Adrenal gland (tissue), 5 donors: ENCODE data around the gene PIAS3.

ENCODE experiments used
- POLR2A ChIP-seq, 2 donors: fragments of 450-650 bp; IDR thresholded peaks; one replicate each; pipeline ENCODE4 v1.6.1; 2017; ENCODE audit warnings: antibody characterized with exemption in 2 of 2, mild to moderate bottlenecking in 2 of 2, moderate library complexity in 1 of 2
- TF ChIP-seq, protein P1 (sequence below), 6 experiments: fragments of 450-650 bp in 4 of 6; fragments of 200-600 bp in 2 of 6; sonication (generic) in 1 of 6; IDR thresholded peaks; 1 replicate in 5 of 6; 2 replicates in 1 of 6; pipeline versions ENCODE4 v1.5.1 to v1.8.0; 2016 to 2021; ENCODE audit warnings: antibody characterized with exemption in 6 of 6, mild to moderate bottlenecking in 2 of 6, moderate library complexity in 1 of 6
- donor health status: DM: no; HTN: no; CAD: no.

DNA sequence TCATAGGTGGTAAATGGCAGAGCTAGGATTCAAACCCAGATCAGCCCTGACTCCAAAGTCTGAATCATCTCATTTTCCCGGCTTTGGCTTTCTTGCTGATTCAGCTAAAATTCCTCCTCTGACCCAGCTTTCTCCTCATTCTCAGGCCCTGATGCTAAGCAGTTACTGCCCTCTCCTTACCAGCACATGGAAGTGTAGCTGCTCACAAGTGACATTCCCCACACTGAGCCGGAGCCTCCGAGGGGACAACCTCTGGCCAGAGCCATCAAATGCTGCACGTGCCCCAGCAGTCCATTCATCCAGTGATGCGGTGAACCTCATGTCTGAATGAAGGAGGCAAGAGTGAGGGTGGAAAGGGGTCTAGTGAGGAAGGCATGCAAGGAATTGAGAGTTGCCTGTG, 39.9 kb upstream of the PIAS3 start:
- TF ChIP-seq, protein P1, sequence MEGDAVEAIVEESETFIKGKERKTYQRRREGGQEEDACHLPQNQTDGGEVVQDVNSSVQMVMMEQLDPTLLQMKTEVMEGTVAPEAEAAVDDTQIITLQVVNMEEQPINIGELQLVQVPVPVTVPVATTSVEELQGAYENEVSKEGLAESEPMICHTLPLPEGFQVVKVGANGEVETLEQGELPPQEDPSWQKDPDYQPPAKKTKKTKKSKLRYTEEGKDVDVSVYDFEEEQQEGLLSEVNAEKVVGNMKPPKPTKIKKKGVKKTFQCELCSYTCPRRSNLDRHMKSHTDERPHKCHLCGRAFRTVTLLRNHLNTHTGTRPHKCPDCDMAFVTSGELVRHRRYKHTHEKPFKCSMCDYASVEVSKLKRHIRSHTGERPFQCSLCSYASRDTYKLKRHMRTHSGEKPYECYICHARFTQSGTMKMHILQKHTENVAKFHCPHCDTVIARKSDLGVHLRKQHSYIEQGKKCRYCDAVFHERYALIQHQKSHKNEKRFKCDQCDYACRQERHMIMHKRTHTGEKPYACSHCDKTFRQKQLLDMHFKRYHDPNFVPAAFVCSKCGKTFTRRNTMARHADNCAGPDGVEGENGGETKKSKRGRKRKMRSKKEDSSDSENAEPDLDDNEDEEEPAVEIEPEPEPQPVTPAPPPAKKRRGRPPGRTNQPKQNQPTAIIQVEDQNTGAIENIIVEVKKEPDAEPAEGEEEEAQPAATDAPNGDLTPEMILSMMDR (IDR thresholded peaks at IDR 0.05) = no peak
- no peak for TF ChIP-seq POLR2A (IDR thresholded peaks at IDR 0.05)
